Measurements from ENCODE around the gene ABCC11. TPM values are rescaled to one million over a fixed set of nuclear protein-coding genes. Genes with fewer than 3 reads are reported as not detected.

The ABCC11 gene
- total and polyA plus RNA-seq, 2 of the 13 experiments (the other 11 are each of a cell fraction or from before 2014, with no cell fraction given) = 1.0 to 1.4 TPM

GRCh38 chr16:48164907-48165715, 82.2 kb downstream of the ABCC11 start (continued):
- TF ChIP-seq CENPBD1 (CRISPR knock-in tag; IDR thresholded peaks at IDR 0.05; ENCODE audit: borderline replicate concordance, low read depth) = no peak
- TF ChIP-seq JDP2 (CRISPR knock-in tag; IDR thresholded peaks at IDR 0.05; ENCODE audit: borderline replicate concordance) = no peak
- TF ChIP-seq NR2F2 (IDR thresholded peaks at IDR 0.05; ENCODE audit: borderline replicate concordance, low read depth) = peak; percentile 32; the same call in 1 of the 2 replicates
- no peak for TF ChIP-seq ZNF446 (CRISPR knock-in tag; IDR thresholded peaks at IDR 0.05)
- peak; percentile 23; the same call in 1 of the 2 replicates for TF ChIP-seq ZNF709 (CRISPR knock-in tag; IDR thresholded peaks at IDR 0.05)
- no peak for TF ChIP-seq ZNF326 (CRISPR knock-in tag; IDR thresholded peaks at IDR 0.05; ENCODE audit: borderline replicate concordance)
- TF ChIP-seq ZNF503 (CRISPR knock-in tag; IDR thresholded peaks at IDR 0.05) = no peak
- TF ChIP-seq SNAI1 (CRISPR knock-in tag; IDR thresholded peaks at IDR 0.05; ENCODE audit: borderline replicate concordance) = 0 out of 2 replicates have a peak, but pooled peaks have one; percentile 26
- TF ChIP-seq POLR2A (IDR thresholded peaks at IDR 0.05; ENCODE audit: insufficient read depth in 1 of 2, low read depth in 2 of 2, low read length in 2 of 2) = peak in 1 of 2 experiments; percentile 23; a peak in 1 of 4 replicates
- peak; percentile 75; the same call in 1 of the 2 replicates for TF ChIP-seq DMAP1 (CRISPR knock-in tag; IDR thresholded peaks at IDR 0.05)
- no peak for TF ChIP-seq ZNF317 (CRISPR knock-in tag; IDR thresholded peaks at IDR 0.05)
- 0 out of 2 replicates have a peak, but pooled peaks have one; percentile 32 for TF ChIP-seq ZNF556 (CRISPR knock-in tag; IDR thresholded peaks at IDR 0.05; ENCODE audit: borderline replicate concordance)
- no peak for TF ChIP-seq ZBTB1 (CRISPR knock-in tag; IDR thresholded peaks at IDR 0.05; ENCODE audit: borderline replicate concordance)
- no peak for TF ChIP-seq TFDP2 (CRISPR knock-in tag; IDR thresholded peaks at IDR 0.05)
- TF ChIP-seq ZNF687 (CRISPR knock-in tag; IDR thresholded peaks at IDR 0.05) = peak; percentile 73
- TF ChIP-seq ATRX (CRISPR knock-in tag; IDR thresholded peaks at IDR 0.05; ENCODE audit: borderline replicate concordance) = no peak
- no peak for TF ChIP-seq GLMP (CRISPR knock-in tag; IDR thresholded peaks at IDR 0.05; ENCODE audit: borderline replicate concordance)
- no peak for TF ChIP-seq ZNF17 (CRISPR knock-in tag; IDR thresholded peaks at IDR 0.05)
- TF ChIP-seq ZNF547 (CRISPR knock-in tag; IDR thresholded peaks at IDR 0.05) = no peak

Measured in HepG2 (cell line).